Ovary (tissue), 3 donors: ENCODE data around the gene PLCH2.

ENCODE experiments used
- CTCF ChIP-seq, 3 donors: fragments of 450-650 bp in 2 of 3; fragments of 200-600 bp in 1 of 3; IDR thresholded peaks; one replicate each; pipeline versions ENCODE4 v1.5.1 to v1.8.0; 2016 to 2022; ENCODE audit warnings: antibody characterized with exemption in 3 of 3, mild to moderate bottlenecking in 1 of 3
- POLR2A ChIP-seq: fragments of 450-650 bp; IDR thresholded peaks from one replicate; pipeline ENCODE4 v1.6.1; 2017; ENCODE audit warnings: antibody characterized with exemption, mild to moderate bottlenecking, moderate library complexity
- donor health status: DM: no; HTN: no; CAD: no.

DNA sequence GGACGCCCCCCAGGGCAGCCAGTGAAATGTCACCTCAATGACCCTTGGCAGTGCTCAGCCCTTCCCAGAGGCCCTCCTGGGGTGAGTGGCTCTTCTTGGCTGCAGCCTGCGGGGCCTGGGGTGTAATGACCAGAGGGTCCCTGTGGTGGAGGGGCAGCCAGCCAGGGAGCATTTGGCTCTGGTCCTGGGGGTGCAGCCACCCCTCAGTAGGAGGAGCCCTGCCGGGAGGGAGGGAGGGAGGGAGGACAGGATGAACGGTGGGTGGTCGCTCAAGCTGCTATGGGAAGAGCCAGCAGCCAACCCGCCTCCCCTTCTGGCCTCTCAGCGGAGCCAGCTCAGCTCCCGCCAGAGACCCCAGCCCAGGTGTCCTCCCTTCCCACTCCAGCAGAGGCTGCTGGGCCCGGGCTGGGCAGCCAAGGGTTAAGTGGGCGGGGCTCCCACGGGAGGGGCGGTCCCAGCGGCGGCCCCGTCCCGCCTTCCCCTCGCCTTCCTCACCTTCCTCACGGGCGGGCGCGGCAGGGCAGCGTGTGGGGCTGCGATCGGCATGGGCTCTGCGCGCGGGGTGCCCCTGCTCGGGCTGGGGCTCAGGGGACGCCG lies 9.0 kb upstream of the PLCH2 start:
- no peak for TF ChIP-seq POLR2A
- TF ChIP-seq CTCF (IDR thresholded peaks at IDR 0.05), result no peak
